Glutamatergic neuron (in vitro differentiated cells): ENCODE measurements around the gene PLN. TPM values are rescaled to one million over a fixed set of nuclear protein-coding genes. Genes with fewer than 3 reads are reported as not detected.

Experiments
- DNase-seq: peaks from one replicate; pipeline ENCODE4 v3.0.0; 2022
- H3K27ac Mint-ChIP-seq: one replicate; pipeline ENCODE4 v1.8.0; 2020; ENCODE audit warnings: mild to moderate bottlenecking, mixed read lengths, inconsistent platforms; ENCODE audit not compliant: unreplicated experiment
- H3K27me3 Mint-ChIP-seq: one replicate; pipeline ENCODE4 v1.8.0; 2020; ENCODE audit warnings: mild to moderate bottlenecking, moderate library complexity, mixed read lengths, inconsistent platforms; ENCODE audit not compliant: unreplicated experiment
- H3K36me3 Mint-ChIP-seq: one replicate; pipeline ENCODE4 v1.8.0; 2020; ENCODE audit warnings: mild to moderate bottlenecking, mixed read lengths, inconsistent platforms; ENCODE audit not compliant: unreplicated experiment
- H3K4me1 Mint-ChIP-seq: one replicate; pipeline ENCODE4 v1.8.0; 2020; ENCODE audit warnings: mild to moderate bottlenecking, low read depth, mixed read lengths, inconsistent platforms; ENCODE audit not compliant: unreplicated experiment
- H3K4me3 Mint-ChIP-seq: one replicate; pipeline ENCODE4 v1.8.0; 2020; ENCODE audit warnings: mild to moderate bottlenecking, mixed read lengths, inconsistent platforms; ENCODE audit not compliant: unreplicated experiment
- H3K9me3 Mint-ChIP-seq: one replicate; pipeline ENCODE4 v1.8.0; 2020; ENCODE audit warnings: mild to moderate bottlenecking, moderate library complexity, mixed read lengths, inconsistent platforms; ENCODE audit not compliant: unreplicated experiment
- total RNA-seq: library from RNA; stranded (reverse); fragmentation: NEBNext Ultra II Directional; extraction: Animal tissue kit (Norgen Biotek cat#: 25700); gene quantifications from one replicate; pipeline ENCODE4 v1.2.1, GENCODE V29; 2021; ENCODE audit not compliant: unreplicated experiment
- TF ChIP-seq, protein P1 (sequence below): fragments of 200-600 bp; sonication (generic); IDR thresholded peaks from one replicate; pipeline ENCODE4 v1.5.0; 2021; ENCODE audit not compliant: partially characterized antibody, unreplicated experiment

PLN gene
- total RNA-seq, 1 donor from 2014 or later: not detected

DNA sequence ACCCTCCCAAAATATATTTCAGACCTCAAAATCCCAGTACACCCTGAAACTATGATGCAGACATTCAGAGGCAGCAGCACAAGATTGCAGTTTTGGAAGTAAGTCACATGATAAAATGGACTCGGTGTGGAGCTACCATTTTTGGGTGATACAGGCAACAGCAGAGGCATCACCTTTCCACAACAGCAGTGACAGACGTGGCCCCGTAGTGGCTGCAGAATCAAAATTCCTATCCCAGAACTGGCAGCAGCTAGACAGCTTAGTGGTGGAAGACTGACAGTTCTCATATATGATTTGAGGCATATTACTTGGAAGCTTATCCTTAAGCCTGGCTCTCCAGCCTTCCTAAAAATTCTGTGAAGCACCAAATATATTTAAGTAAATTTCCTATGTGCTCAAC is 19.9 kb downstream of the PLN start:
- H3K36me3 Mint-ChIP-seq: no peaks in the 10 kb centered on the region
- no peak overlapping the region for H3K4me3 Mint-ChIP-seq
- DNase-seq: no peak
- no peak overlapping the region for H3K27ac Mint-ChIP-seq
- no peaks in the 10 kb centered on the region for H3K9me3 Mint-ChIP-seq
- peaks cover 2% of the 10 kb centered on the region for H3K27me3 Mint-ChIP-seq
- TF ChIP-seq, protein P1, sequence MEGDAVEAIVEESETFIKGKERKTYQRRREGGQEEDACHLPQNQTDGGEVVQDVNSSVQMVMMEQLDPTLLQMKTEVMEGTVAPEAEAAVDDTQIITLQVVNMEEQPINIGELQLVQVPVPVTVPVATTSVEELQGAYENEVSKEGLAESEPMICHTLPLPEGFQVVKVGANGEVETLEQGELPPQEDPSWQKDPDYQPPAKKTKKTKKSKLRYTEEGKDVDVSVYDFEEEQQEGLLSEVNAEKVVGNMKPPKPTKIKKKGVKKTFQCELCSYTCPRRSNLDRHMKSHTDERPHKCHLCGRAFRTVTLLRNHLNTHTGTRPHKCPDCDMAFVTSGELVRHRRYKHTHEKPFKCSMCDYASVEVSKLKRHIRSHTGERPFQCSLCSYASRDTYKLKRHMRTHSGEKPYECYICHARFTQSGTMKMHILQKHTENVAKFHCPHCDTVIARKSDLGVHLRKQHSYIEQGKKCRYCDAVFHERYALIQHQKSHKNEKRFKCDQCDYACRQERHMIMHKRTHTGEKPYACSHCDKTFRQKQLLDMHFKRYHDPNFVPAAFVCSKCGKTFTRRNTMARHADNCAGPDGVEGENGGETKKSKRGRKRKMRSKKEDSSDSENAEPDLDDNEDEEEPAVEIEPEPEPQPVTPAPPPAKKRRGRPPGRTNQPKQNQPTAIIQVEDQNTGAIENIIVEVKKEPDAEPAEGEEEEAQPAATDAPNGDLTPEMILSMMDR: no peak
- H3K4me1 Mint-ChIP-seq: peaks cover 8% of the 10 kb centered on the region

DNA sequence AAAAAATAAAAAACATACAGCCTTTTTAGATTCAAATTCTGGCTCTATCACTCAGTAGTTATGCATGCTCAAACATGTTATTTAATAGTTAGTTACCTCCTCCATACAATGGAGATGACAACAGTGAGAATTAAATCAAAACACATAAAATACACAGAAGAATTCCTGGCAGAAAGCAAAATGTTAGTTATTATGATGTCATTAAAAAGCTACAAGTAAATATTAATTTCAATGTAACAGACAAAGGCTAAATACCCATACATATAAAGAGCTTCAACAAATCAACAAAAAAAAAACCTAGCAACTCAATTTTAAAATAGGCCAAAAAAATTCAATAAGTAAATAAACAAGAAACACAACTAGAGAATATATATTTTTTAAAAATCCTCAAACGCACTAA is 21.4 kb downstream of the PLN start:
- H3K9me3 Mint-ChIP-seq: peaks cover 7% of the 10 kb centered on the region
- H3K36me3 Mint-ChIP-seq: peaks cover 8% of the 10 kb centered on the region
- no peak for DNase-seq
- peaks cover 5% of the 10 kb centered on the region for H3K27me3 Mint-ChIP-seq
- peaks cover 6% of the 10 kb centered on the region for H3K4me1 Mint-ChIP-seq
- H3K27ac Mint-ChIP-seq: no peak overlapping the region
- H3K4me3 Mint-ChIP-seq: no peak overlapping the region
- TF ChIP-seq, protein P1: no peak

GRCh38 chr6:118571121-118571520 is 23.0 kb downstream of the PLN start:
- no peak for DNase-seq
- H3K27me3 Mint-ChIP-seq: peaks cover 5% of the 10 kb centered on the region
- peaks cover under 1% of the 10 kb centered on the region for H3K4me1 Mint-ChIP-seq
- H3K36me3 Mint-ChIP-seq: peaks cover 24% of the 10 kb centered on the region
- H3K27ac Mint-ChIP-seq: no peak overlapping the region
- TF ChIP-seq, protein P1: no peak
- H3K9me3 Mint-ChIP-seq: peaks cover 11% of the 10 kb centered on the region
- no peak overlapping the region for H3K4me3 Mint-ChIP-seq

GRCh38 chr6:118574051-118574865 is 26.2 kb downstream of the PLN start:
- Mint-ChIP-seq H3K27ac (peak overlapping the region; percentile 57), H3K36me3 (peaks cover 52% of the 10 kb centered on the region), H3K27me3 (peaks cover 5% of the 10 kb centered on the region), H3K9me3 (peaks cover 27% of the 10 kb centered on the region), H3K4me1 (no peaks in the 10 kb centered on the region), H3K4me3 (peak overlapping the region; percentile 8)
- no peak for DNase-seq
- TF ChIP-seq, protein P1: no peak

- no peak for DNase-seq
- Mint-ChIP-seq H3K4me1 (peaks cover 2% of the 10 kb centered on the region), H3K27me3 (peaks cover 7% of the 10 kb centered on the region), H3K9me3 (peaks cover 28% of the 10 kb centered on the region), H3K27ac (no peak overlapping the region), H3K36me3 (peaks cover 64% of the 10 kb centered on the region), H3K4me3 (no peak overlapping the region)
- TF ChIP-seq, protein P1: no peak
Observed at GRCh38 chr6:118577972-118578371, 29.9 kb downstream of the PLN start.
